HG02759 (cell line): Measurements from ENCODE around the gene IFNG.

ENCODE experiments used
- ATAC-seq: cut with Tn5 transposase; IDR thresholded peaks from one replicate; pipeline ENCODE4 v1.9.1; 2021; ENCODE audit warnings: mild to moderate bottlenecking, moderate library complexity; ENCODE audit not compliant: unreplicated experiment

The IFNG gene

DNA sequence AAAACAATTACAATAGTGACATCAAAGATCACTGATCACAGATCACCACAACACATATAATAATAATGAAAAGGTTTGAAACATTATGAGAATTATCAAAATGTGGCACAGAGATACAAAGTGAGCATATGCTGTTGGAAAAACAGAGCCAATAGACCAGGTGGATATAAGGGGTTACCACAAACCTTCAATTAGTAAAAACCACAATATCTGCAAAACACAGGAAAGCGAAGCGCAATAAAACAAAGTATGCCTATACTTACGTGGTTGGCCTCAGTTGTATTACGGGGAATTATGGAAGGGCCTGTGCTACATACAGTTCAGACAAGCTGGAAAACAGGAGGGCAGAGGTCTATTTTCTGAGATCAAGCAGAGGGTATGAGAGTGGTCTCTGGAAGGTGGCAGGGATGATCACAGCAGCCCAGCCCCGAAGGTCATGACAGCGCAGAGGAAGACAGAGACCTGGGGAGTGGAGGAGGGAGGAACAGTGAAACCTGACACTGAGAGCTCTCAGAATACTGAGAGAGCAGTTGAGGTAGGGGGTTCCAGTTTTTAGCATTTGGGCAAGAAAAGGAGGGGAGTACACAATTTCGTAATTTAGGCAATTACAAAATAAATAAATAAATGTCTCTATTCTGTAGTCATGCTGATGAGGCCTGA, 41.3 kb downstream of the IFNG start:
- no peak for ATAC-seq

DNA sequence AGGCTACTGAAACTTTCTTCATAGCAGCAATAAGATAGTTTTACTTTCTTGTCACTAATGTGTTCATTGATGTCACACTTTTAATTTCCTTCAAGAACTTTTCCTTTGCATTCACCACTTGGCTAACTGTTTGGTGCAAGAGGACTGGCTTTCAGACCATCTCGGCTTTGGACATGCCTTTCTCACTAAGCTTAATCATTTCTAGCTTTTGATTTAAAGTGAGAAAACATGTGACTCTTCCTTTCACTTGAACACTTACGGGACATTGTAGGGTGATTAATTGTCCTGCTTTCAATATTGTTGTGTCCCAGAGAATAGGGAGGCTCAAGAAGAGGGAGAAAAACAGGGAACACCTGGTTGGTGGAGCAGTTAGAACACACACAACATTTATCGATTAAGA, 41.9 kb downstream of the IFNG start:
- ATAC-seq: no peak

DNA sequence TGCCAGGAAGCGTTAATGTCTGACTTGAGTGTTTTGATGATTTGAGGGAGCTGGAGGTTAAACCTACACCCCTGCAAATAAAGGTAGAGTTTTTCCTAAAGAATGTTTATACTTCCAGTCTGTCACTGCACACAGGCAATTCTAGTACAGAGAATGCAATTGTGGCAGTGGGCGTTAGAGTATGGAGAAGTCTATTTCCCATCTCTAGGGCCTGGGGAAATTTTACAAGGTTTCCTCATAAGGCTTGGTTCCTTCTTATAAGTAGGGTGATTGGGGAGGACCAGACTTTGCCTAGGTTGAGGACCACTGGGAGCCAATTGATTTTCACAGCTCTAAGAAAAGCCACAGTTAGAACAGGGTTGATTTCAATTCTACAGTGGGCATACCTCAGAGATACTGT, 44.3 kb downstream of the IFNG start:
- no peak for ATAC-seq

DNA sequence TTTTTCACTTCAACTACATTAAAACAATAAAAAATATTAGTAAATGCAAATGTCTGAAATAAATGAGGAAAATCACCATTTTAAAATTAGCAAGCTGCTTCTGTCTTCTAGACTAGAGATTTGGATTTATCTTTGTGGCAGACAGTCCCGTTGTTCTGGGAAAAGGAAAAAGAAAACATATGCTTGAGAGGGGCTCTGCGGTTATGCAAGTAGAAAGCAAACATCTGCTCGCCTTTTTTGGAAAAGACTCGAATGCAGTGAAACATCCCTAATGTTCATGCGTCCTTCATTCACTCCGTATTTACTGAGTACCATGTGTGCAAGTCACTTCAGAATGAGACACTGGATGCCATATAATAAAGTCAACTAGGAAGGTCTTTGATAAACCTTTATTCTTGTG, 44.9 kb downstream of the IFNG start:
- no peak for ATAC-seq

DNA sequence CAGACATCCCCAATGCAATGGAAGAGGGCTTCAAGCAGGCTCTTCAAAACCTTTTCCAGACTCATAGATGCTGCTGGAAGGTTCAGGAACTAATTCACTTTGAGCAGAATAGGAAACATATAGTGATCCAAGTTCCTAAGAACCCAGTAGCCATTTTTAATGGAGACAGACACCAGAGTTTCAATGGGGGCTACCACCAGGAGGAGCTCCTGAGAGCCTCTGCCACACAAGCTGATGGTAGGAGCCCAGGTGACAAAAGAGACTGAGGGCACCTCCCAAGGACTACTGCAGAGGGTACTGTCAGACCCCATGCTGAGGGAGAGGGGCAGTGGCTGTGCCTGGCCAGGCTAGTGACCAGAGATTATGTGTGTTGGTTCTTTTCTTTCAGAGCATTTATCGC, 45.9 kb downstream of the IFNG start:
- peak; percentile 43 for ATAC-seq

DNA sequence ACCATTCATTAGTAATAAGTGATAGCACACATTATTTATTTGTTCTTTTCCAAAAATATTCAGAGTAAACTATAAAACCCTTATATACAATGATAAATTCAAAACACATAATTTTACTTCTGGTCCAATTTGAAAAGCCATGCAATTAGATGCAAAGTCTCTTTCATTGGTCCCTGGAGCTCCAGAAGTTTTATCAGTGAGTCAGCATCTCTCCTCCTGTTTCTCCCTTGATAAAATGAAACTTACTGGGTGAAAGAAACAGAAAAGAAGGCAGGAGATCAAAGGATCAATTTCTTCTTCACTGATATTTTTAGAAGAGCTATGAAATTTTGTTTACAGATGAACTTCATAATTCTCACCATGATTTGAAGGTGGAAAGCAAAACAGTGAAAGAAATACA, 47.5 kb downstream of the IFNG start:
- ATAC-seq: no peak

DNA sequence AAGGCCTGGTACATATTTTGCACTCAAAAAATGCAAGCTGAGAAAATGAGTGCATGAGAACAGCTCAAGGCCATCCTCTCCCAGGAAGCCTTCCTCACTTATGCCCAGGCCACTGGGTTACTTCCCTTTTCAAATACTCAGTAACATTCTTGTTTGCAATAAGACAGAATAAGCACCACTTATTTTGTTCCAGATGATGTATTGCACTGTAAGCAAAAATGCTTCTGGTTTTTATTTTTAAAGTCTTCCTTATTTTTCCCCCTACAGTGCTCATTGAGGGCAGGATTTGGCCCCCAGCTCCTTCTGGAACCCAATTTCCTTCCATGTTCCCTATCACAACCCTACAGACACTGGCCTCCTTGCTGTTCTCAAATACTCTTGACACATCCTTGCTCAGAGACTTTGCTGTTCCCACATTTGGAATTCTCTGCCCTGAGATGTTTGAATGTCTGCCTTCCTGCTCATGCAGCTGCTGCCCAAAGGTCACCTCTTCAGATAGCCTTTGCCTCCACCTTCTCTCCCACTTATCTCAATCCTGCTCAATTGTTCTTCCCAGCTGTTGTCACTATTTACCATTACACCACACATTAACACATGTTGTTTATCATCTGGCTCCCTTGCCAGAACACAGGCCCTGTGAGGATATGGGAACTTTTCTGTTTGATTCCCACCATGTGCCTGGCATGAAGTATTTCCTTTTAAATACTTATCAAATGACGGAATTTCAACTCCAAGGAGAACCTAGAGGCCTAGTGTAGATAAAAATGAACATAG, 49.9 kb downstream of the IFNG start:
- ATAC-seq: no peak

DNA sequence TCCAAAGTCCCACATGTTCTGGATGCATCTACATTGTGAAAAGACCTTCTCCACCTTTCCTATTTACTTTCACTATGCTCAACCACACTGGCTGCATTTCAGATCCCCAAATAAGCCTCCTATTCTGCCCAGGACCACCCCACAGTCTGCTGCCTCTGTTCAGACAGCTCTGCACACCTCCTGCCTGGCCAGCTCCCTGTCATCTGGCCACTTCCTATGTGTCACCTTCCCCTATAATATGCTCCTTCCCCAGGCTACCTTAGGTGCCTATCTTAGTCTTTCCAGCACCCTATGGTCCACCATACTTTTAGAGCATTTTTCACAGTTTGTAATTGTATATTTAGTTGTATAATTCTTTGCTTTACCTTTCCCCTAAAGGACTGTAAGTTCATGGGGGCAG, 50.5 kb downstream of the IFNG start:
- no peak for ATAC-seq

DNA sequence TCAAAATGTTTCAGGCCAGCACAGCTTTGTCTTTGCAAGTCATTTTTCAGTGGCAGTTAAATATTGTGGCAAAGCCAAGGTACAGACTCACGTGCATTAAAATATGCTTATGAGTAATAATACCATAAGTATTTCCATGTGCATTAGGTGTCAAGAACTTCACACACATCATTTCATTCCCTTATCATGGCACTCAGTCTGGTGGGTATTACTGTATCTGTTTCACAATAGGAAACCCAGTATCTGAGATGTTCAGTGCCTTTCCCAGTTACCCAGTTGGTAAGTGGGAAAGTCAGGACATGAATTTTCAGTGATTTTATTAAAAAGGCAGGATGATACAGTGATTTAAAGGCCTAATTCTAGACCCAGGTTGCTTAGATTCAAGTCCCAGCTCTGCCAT, 52.9 kb downstream of the IFNG start:
- ATAC-seq: no peak

DNA sequence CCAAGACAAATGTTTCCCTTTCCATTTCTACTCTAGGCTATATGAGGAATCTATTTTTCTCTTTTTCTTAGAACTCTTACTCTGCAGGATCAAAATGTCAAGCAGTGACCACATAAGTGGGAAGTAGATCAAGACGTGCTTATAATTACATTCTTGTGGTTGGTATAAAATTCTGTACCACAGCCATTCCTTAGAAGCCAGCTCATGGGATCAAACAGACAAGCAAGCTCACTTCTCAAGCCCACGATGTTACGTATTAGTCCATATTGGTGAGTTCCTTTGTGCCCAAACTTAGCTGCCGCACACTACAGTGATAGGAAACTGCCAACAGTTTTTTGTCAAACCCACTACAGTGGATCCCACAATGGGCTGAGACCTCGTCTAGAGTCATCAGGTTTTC, 53.4 kb downstream of the IFNG start:
- ATAC-seq: no peak
